Measurements from ENCODE around the gene SLC25A38.

Gene SLC25A38

DNA sequence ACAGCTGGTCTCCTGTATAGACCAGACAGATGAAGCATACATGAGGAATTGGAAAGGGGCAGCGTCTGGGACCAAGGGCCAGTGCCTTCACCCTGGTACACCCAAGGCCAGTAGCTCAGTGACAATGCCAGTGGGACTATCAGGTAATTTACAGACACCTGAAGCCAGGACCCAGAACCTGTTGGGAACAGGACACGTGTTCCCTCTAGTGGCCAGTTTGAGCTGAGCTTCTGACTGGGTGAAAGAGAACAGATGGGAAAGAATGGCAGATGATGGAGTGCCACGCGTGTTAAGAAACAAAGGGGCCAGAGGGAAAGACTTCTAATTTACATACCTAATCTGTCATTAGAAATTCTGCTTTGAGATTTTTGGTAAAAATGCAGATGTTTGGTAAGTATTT is 5.1 kb upstream of the SLC25A38 start:
- DNase-seq = no peak

DNA sequence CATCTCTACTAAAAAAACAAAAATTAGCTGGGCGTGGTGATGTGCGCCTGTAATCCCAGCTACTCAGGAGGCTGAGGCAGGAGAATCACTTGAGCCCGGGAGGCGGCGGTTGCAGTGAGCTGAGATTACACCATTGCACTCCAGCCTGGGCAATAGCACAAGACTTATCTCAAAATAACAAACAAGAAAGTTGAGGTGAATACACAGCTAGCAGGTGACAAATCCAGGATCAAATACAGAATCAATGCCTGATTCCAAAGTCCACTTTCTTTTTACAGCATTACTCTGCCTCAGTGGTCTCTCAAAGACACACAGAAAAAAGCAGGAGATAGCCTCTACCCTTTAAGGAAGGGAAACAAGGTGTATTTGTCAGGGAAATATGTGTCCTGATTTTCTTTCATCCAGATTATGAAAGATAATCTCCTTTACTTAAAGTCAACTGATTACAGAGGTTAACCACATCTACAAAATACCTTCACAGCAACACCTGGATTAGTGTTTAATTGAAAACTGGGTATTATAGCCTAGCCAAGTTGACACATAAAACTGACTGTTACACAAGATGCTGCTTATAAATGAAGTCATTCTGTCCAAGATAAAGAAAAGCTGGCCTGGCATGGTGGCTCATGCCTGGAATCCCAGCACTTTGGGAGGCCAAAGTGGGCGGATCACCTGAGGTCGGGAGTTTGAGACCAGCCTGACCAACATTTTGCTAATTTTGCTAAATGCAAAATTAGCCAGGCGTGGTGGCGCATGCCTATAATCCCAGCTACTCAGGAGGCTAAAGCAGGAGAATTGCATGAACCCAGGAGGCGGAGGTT is 4.0 kb upstream of the SLC25A38 start:
- DNase-seq = no peak

DNA sequence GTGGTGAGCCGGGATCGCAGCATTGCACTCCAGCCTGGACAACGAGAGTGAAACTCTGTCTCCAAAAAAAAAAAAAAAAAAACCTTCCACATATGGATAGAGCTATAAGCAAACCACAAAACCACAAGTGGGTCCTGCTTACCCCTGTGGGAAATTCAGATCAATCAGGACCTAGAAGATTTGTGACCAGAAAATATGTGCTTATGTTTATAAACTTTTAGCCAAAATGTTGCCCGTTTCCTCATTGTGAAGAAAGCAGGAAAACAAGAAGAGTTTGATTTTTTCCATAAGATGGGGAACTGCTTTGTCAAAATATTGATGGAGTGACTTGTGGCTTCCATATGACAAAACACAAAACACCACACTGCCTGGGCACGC is 3.4 kb upstream of the SLC25A38 start:
- no peak for DNase-seq

DNA sequence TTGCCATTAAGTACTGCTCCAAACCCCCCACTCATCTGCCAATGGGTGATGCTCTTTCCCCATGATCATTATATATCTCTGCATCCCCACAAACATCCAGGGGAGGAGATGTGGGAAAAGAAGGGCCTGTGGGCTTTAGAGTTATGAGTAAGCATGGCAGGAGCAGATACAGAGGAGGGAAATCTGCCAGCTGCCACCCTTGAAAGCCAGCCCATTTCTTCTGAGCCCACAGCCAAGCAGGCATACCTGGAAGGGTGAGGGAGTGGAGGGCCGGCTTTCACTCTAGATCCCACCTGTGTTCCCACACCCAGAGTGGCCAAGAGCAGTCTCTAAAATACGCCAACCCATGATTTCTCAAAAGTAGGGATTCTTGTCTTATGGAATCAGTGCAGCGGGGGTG is 1.7 kb upstream of the SLC25A38 start:
- no peak for DNase-seq

DNA sequence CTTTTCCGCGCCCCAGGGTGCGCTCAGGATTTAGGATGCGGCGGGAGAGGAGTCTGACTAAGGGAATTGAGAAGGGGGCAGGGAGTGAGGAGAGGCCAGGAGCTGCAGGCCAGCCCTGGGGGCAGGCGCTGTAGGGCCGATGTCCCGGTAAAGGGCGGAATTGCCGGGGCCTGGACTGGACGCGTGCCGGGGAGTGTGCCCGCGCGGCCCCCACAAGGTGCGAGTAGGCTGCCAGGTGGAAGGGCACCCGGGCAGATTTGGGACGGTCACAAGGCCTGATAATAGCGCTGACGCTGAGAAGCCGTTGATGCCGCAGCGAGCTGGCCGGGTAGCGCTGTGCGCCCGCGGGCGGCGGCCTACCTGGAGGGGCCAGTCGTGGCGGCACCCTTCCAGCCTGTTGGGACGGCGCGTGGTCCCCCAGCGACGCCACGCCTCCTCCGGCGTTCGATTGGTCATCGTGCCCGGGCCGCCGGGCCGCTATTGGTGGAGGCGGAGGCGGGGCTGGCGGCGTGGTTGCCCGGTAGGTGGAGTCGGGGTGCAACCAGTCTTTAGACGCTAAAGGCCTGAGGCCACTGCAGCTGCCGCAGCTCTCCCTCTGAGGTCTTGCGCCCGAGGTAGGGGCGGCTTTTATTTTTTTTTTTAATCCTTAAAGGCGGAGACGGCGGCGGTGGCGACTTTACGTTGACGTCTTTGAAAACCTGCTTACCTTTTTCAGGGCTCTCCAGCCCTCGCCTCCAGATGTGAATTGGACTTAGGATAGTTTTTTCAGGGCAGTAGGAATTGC is 903 bp downstream of the SLC25A38 start:
- DNase-seq = no peak

DNA sequence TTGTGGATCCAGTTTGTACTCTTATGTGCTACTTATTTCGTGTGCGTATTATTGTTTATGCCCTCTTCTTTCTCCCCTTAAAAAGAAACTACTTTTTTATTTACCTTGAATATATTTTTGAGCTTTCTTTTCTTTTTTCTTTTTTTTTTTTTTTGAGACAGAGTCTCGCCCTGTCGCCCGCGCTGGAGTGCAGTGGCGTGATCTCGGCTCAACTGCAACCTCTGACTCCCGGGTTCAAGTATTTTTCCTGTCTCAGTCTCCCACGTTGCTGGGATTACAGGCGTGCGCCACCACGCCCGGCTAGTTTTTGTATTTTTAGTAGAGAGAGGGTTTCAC is 1.5 kb downstream of the SLC25A38 start:
- DNase-seq = no peak

DNA sequence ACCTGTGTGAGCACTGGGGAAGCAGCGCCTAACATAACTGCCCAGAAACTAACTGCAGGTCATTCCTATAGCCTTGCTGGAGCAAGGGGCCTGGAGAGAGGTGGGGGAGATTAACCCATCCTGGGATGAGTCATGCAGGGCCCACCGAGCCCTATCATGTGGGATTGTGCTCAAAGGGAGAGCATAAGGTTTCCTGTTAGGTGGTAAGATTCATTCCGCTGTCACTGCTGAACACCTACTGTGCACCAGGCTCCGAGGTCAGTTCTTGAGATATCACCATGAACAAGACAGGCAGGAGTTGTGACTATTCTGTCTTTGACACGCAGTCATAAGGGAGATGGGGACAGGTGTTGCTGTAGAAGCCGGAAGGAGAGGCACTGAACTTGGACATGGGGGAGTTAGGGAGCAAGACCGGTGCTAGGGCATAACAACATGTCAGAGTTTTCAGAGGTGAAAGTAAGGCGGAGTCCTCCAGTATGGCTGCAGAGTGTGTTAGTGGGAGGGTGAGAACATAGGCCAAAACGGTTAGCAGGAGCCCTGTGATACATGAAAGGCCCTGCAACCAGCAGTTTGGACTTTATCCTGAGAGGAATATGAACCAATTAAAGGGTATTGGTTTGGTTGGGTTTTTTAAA is 2.4 kb downstream of the SLC25A38 start:
- no peak for DNase-seq

DNA sequence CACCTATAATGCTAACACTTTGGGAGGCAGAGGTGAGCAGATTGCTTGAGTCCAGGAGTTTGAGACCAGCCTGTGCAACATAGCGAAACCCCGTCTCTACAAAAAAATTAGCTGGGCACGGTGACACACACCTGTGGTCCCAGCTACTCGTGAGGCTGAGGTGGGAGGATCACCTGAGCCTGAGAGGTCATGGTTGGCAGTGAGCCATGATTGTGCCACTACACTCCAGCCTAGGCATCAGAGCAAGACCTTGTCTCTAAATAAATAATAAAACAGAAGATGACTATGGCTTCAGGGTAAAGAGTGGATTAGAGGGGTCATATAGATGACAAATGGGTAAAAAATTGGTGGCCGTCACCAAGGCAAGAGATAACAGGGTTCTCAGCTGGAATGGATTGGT is 3.1 kb downstream of the SLC25A38 start:
- no peak for DNase-seq

DNA sequence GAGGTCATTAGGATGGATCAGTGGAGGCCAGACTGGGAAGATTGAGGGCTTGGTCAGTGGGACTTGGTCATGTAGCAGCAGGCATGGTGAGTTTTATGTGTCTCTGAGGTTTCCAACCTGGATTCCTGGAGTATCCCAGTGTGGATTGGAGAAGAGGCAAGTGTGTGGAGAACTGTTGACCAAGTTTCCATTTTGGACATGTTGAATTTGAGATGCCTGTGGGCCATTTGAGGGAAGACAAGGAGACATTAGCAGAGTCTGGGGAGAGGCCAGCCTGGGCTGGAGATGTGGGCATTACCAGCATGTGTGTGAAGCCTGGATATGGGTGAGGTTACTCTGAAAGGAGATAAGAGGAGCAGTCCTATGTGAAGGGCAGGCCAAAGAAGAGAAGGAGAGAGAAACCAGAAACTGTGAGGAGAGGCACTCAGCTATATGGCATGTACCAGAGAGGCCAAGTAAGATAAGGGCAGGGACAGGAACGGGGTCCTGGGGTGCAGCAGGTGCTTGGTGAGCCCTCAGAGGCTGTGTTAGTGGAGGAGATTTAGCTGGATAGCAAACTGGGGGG is 4.3 kb downstream of the SLC25A38 start:
- no peak for DNase-seq

DNA sequence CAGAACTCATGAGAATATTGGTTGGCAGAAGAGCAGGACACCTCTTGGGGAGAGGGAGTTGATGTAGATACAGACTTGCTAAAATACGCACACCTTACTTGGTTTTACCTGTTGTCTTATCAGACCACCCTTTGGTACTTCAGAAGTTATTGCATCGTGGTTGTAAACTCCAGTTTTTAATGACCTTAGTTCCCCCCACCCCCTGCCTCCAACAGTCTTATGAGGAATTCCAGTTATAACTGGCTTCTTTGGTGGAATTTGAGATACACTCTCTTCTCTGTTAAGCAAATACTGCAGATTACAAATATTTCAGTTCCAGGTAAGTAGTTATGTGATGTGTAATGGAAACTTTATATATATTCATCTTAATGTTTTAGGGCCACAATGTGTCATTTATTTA is 5.0 kb downstream of the SLC25A38 start:
- no peak for DNase-seq

DNA sequence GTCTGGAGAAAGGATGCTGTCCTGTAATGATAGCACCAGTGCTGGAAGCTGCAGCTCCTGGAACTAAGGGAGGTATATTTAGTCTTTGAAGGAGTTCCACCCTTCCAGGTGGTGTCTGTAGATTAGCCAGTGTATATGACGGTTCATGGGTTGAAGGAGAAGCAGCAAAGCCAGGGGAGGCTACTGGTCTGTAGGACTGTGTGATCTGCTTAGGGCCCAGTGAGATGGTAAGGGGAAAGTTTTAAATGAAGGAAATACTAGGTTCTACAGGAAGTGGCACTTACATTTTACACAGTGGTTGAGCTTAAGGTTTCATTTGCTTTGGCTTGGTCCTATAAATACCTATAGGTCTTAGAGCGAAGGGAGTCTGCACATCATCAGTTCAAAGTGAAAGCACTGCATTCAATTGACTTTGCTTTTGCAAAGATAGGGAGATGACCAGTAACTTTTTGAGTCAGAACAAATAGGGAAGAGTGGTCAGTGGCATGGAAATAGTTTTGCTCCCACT is 5.6 kb downstream of the SLC25A38 start:
- DNase-seq = no peak

DNA sequence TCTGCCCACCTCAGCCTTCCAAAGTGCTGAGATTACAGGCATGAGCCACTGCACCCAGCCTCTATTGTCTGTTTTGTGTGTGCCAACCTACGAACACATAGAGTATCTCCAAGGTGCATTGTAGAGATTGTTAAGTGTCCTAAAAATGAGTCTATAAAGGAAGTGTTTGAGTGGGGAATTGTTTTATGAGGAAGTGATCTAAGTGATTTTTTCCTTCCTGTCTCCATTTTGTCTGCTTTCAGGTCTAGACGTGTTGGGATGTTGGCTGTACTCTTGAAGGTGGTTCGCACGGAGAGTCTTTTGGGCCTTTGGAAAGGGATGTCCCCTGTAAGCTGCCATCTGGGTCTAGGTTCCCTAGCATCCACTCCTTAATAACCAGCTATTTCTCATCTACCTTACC is 7.0 kb downstream of the SLC25A38 start:
- DNase-seq = no peak

DNA sequence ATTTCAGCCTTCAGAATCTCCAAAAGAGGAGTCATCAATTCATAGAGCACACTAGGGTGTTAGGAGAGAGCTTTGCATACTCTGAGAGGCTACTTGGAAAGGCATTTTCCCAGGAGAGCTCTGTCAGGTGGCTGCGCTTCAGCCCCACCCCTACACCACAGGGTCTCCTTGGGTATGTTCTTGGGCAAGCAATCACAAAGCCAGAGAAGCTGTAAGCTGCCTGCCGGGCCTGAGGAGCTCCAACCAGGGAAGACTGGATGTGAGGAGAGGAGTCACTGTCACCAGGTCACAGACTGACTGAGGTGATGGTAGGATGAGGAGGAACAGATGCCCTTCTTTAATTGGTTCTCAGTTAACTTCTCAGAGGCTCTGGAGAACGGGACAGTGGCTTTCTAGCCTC is 13.5 kb downstream of the SLC25A38 start:
- no peak for DNase-seq

DNA sequence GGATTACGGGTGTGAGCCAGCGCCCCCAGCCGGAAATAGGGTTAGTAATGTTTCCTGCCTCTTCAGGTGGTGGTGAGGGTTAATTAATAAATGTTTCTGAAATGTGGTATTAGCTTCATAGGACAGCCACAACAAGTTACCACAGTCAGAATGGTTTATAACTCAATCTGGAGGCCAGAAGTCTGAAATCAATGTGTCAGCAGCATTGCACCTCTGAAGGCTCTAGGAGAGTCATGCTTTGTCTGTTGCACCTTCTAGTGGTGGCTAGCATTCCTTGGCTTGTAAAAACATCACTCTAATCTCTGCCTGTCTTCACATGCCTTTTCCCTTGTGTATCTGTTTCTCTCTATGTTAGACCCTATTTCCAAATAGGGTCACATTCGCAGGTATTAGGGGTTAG is 15.5 kb downstream of the SLC25A38 start:
- no peak for DNase-seq

DNA sequence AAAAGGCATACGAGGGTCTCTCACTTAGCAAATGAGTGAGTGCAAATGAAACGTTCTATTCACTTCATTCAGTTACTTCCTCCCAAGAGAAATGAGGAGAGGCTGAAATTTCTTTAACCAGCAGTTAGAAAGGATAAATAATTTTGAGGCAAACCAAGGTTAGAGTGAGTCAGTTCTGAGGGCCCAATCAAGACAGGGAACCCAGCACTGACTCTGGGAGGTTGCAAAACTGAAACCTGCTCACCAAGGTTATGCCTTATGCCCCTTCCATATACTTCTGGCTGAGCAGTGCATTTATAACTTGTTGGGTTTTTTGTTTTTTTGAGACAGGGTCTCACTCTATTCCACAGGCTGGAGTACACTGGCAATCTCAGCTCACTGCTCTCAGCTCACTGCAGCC is 18.8 kb downstream of the SLC25A38 start:
- DNase-seq = no peak

DNA sequence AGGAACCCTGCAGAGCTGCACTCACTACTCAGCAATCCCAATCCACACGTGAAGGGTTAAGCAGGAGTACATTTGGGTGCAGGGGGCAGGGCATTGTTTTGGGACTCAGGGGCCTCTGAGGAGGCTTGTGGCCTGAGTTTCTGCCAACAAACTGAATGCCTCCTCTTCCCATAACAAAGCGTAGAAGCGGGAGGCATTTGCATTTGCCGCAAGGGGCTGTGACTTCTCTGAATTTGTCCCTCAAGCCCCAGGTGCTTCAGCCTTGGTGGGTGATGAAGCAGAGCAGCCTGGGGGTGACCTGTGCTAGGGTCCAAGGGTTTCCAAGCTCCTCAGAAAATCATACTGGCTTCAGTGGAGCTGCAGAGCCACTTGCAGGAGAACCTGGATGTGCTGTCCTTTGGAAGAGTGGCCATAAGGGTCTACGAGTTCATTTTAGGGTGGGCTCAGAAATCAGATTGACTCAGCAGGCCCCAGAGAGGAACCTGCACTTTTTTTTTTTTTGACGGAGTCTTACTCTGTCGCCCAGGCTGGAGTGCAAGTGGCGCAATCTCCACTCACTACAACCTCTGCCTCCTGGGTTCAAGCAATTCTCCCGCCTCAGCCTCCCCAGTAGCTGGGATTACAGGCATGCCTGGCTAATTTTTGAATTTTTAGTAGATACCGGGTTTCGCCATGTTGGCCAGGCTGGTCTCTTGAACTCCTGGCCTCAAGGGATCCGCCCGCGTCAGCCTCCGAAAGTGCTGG is 21.9 kb downstream of the SLC25A38 start:
- DNase-seq = no peak

DNA sequence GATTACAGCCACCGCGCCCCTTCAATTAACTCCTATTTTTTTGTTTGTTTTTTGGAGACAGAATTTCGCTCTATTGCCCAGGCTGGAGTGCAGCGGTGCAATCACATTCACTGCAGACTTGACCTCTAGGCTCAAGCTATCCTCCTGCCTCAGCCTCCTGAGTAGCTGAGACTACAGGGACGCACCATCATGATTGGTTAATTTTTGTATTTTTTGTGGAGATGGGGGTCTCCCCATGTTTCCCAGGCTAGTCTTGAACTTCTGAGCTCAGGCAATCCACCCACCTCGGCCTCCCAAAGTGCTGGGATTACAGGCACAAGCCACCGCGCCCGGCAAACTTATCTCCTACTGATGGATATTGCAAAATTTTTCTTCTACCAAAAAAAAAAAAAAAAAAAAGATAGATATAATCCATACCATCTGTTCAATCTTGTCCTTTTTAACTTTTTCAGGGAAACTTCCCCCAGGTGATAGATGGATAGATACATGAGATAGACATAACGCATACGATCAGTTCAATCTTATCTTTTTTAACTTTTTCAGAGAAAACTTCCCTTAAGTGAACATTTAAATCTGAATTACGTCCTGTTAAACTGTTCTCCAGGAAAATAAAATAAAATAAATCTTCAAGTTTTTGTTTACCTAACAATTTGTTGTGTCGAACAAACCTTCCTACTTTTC is 22.7 kb downstream of the SLC25A38 start:
- no peak for DNase-seq

DNA sequence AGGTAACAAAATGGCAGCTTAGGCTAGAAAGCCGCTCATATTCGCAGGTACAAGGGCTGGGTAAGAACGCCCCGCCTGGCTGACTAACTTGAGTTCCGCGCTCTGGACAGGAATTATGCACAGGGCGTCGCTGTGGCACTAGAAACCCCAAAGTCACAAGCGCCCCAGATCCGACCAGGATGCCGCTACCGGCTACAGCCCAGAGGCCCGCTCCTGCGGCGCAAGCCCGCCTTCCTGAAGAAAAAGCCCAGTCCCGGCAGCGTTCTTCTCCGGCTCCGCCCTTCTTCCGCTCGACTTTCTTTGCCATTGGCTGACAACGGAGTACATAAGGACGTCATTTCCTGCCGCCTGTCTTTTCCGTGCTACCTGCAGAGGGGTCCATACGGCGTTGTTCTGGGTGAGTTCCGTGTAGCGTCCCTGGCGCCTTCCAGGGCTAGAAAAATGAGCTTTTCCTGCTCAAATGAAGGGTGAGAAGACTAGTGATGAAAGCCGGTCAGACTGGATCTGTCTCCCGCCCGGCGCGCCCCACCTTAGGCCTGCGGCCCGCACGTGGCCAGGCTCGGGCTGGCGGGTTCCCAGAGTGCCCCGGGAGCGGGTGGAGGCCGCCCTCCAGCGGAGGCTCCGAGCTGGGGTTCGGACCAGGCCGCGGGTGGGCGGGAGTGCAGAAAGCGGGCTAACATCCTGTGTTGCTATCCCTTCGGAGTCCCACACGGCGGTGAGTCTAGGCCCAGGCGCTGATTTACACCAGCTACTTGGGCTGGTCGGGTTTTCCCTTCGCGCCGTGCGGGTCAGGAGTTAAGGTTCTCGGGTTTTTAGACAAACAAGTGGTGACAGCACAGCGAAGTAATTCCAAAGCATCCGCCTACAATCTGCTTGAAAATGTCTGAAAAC is 23.4 kb downstream of the SLC25A38 start, which contains the start of gene RPSA:
Gene RPSA, plus strand, starts transcription at position 353 of the 891 bp plus-strand sequence. CDS start 934 bp downstream, outside the sequence.
- DNase-seq = peak; percentile 90

DNA sequence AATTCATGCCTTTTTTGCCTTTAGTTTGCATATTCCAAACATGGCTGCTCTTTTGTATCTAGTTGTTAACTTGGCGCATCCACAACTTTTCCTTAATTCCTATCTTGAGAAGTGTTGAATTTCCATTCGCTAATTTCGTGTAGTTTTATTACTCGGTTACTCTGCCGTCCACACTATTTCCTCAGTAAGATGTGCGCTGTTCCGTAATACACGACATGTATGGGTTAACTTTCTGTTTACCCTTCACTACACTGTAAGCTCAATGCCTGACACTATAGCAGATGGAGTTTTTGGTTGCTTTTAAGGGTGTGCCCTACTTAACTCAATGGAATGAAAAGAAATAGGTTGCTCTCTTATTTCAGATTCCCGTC is 24.1 kb downstream of the SLC25A38 start:
- no peak for DNase-seq

DNA sequence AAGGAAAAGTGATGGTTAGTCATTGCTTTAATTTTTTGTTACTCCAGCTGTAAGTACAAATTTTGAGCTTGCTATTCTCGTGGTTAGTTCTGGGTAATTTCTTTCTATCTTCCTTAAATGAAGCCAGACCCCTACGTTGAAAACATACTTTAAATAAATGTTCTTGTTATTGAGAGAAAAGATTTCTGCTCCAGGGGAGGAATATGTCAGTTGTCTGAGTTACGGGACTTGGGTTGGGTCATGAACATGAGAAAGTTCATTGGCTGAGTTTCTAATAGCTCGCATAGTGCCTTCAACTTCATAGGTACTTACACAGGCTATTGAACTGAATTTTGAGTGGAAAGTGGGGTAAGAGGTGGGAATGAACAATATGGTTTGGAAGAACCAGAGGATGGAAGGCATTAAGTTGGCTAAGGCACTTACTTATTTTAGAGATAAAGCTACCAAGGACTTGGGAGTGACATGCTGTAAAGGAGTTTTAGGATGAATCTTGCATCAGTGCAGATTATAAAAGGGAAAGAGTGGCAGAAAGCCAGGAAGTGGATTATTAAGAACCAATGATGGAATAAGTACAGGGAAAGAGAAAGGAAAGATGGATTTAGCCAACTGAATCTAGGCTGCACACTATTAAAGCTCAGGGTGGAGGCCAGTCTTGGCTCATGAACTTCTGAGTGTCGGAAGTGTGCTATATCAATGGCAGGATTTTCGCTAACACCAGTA is 24.8 kb downstream of the SLC25A38 start:
- no peak for DNase-seq
